H1 (cell line): ENCODE results near the gene FRY.

Source experiments
- CTCF ChIP-seq, 3 experiments: IDR thresholded peaks; 1 replicate in 2 of 3; 2 replicates in 1 of 3; pipeline versions ENCODE4 v1.5.1 to v1.6.1; 2011; ENCODE audit warnings: low read length in 3 of 3, mild to moderate bottlenecking in 3 of 3, inconsistent platforms in 2 of 3, low read depth in 1 of 3, moderate library complexity in 1 of 3; ENCODE audit not compliant: insufficient read depth in 1 of 3; ENCODE audit errors: control extremely low read depth in 1 of 3
- EP300 ChIP-seq, 2 experiments: IDR thresholded peaks; 1 replicate in 1 of 2; 2 replicates in 1 of 2; pipeline ENCODE4 v1.6.1; 2011 to 2012; ENCODE audit warnings: low read depth in 2 of 2, low read length in 2 of 2, mild to moderate bottlenecking in 2 of 2, borderline replicate concordance in 1 of 2, inconsistent platforms in 1 of 2, moderate library complexity in 1 of 2
- EZH2 ChIP-seq: fragments of 200-600 bp; sonication (generic); IDR thresholded peaks from 2 replicates; pipeline ENCODE4 v1.7.1; 2012; ENCODE audit warnings: low read depth, mild to moderate bottlenecking, moderate library complexity, low read length, inconsistent platforms; ENCODE audit not compliant: severe bottlenecking
- JUND ChIP-seq: IDR thresholded peaks from 2 replicates; pipeline ENCODE4 v1.6.1; 2011; ENCODE audit warnings: mild to moderate bottlenecking, improper control_type of control experiment, low read length
- PHF8 ChIP-seq: fragments of 200-600 bp; sonication (generic); conservative IDR thresholded peaks from 2 replicates; pipeline ENCODE4 v1.7.1; 2012; ENCODE audit warnings: low read depth, mild to moderate bottlenecking, inconsistent platforms, low read length, moderate library complexity
- POLR2A ChIP-seq, 2 experiments: IDR thresholded peaks; 1 replicate in 1 of 2; 2 replicates in 1 of 2; pipeline ENCODE4 v1.6.1; 2011; ENCODE audit warnings: low read depth in 2 of 2, low read length in 2 of 2, mild to moderate bottlenecking in 2 of 2; ENCODE audit errors: control extremely low read depth in 1 of 2
- RAD21 ChIP-seq, 2 experiments: IDR thresholded peaks in 1 of 2; conservative IDR thresholded peaks in 1 of 2; 2 replicates each; pipeline ENCODE4 v1.6.1; 2011; ENCODE audit warnings: low read depth in 2 of 2, low read length in 2 of 2, improper control_type of control experiment in 1 of 2, inconsistent platforms in 1 of 2, mild to moderate bottlenecking in 1 of 2, moderate library complexity in 1 of 2
- RXRA ChIP-seq: IDR thresholded peaks from 2 replicates; pipeline ENCODE4 v1.6.1; 2011; ENCODE audit warnings: low read depth, mild to moderate bottlenecking, low read length, moderate library complexity; ENCODE audit not compliant: insufficient read depth
- SAP30 ChIP-seq: fragments of 300-600 bp; sonication (generic); IDR thresholded peaks from 2 replicates; pipeline ENCODE4 v1.7.1; 2012; ENCODE audit warnings: low read length, moderate library complexity, mild to moderate bottlenecking, inconsistent platforms; ENCODE audit not compliant: insufficient read depth, insufficient replicate concordance
- SP2 ChIP-seq: IDR thresholded peaks from 2 replicates; pipeline ENCODE4 v1.6.1; 2012; ENCODE audit warnings: mild to moderate bottlenecking, low read length, inconsistent platforms
- SUZ12 ChIP-seq: fragments of 200-600 bp; sonication (generic); IDR thresholded peaks from 2 replicates; pipeline ENCODE4 v1.6.1; 2012; ENCODE audit warnings: mild to moderate bottlenecking, inconsistent platforms, low read length, moderate library complexity, mixed read lengths
- TEAD4 ChIP-seq: IDR thresholded peaks from 2 replicates; pipeline ENCODE4 v1.6.1; 2012; ENCODE audit warnings: low read depth, low read length, inconsistent platforms, mixed read lengths
- YY1 ChIP-seq: IDR thresholded peaks from 2 replicates; pipeline ENCODE4 v1.6.1; 2011; ENCODE audit warnings: low read depth, mild to moderate bottlenecking, low read length

DNA sequence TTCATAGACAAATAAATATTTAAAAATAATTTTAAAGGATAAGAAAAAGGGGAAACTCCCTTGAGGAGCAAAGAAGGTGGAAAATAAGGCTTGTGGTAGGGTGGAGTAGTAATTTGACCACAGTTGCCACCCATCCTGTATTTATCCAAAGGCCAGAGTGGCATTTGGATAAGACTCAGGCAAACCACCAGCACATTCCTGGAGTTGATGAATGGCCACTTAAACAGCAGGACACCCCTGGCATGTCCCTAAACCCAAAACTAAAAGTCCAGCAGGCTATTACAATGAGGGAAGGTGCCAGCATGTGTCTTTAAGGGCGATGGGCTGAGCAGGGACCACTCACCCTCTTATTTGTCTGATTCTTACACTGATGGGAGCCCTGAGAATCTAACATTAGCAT, 9.8 kb upstream of the FRY start:
- no peak for TF ChIP-seq CTCF (IDR thresholded peaks at IDR 0.05; ENCODE audit: control extremely low read depth in 1 of 3, insufficient read depth in 1 of 3, low read depth in 1 of 3, low read length in 3 of 3)
- TF ChIP-seq TEAD4: no peak
- no peak for TF ChIP-seq SP2
- TF ChIP-seq EZH2: no peak
- TF ChIP-seq YY1: no peak
- TF ChIP-seq RAD21 (IDR thresholded peaks at IDR 0.05 in 1 of 2, conservative IDR thresholded peaks at IDR 0.05 in 1 of 2; ENCODE audit: low read depth in 2 of 2, low read length in 2 of 2): no peak
- TF ChIP-seq POLR2A (IDR thresholded peaks at IDR 0.05; ENCODE audit: control extremely low read depth in 1 of 2, low read depth in 2 of 2, low read length in 2 of 2): no peak
- TF ChIP-seq EP300 (IDR thresholded peaks at IDR 0.05; ENCODE audit: borderline replicate concordance in 1 of 2, low read depth in 2 of 2, low read length in 2 of 2): no peak
- no peak for TF ChIP-seq JUND
- TF ChIP-seq SUZ12: no peak
- TF ChIP-seq PHF8: no peak
- no peak for TF ChIP-seq RXRA
- TF ChIP-seq SAP30: no peak
